Fibroblast of lung (primary cell): Measurements from ENCODE around the gene DNPH1. TPM values are rescaled to one million over a fixed set of nuclear protein-coding genes. Genes with fewer than 3 reads are reported as not detected.
A peak's percentile ranks its signal among the peaks of the same experiment; 100 is the strongest.

Experiments
- DNase-seq, 2 donors: peaks; one replicate each; pipeline versions ENCODE4 v3.0.0 to v3.0.0-alpha.2; 2010; ENCODE audit warnings: low read depth in 2 of 2
- H2AFZ ChIP-seq: 2 replicates; pipeline ENCODE4 v1.5.1; 2012; ENCODE audit warnings: low read length, control low read depth, inconsistent platforms
- H3K27ac ChIP-seq: 2 replicates; pipeline ENCODE4 v1.5.1; 2011; ENCODE audit warnings: low read length, control low read depth; ENCODE audit not compliant: insufficient read depth
- H3K27me3 ChIP-seq: 2 replicates; pipeline ENCODE4 v1.5.1; 2011; ENCODE audit warnings: mild to moderate bottlenecking, low read length; ENCODE audit not compliant: control insufficient read depth, insufficient read depth
- H3K36me3 ChIP-seq: 2 replicates; pipeline ENCODE4 v1.5.1; 2011; ENCODE audit warnings: low read length; ENCODE audit not compliant: control insufficient read depth, insufficient read depth
- H3K4me1 ChIP-seq: 2 replicates; pipeline ENCODE4 v1.5.1; 2011; ENCODE audit warnings: low read length; ENCODE audit not compliant: control insufficient read depth, insufficient read depth; ENCODE audit errors: extremely low read depth
- H3K4me2 ChIP-seq: 2 replicates; pipeline ENCODE4 v1.5.1; 2011; ENCODE audit warnings: low read length, control low read depth; ENCODE audit not compliant: insufficient read depth; ENCODE audit errors: extremely low read depth
- H3K4me3 ChIP-seq, 4 experiments: fragments of 200-600 bp in 1 of 4; sonication (generic) in 1 of 4; replicated peaks in 1 of 4; 2 replicates each; pipeline ENCODE4 v1.5.1; 2011 to 2016; ENCODE audit warnings: low read length in 4 of 4, low read depth in 3 of 4, mild to moderate bottlenecking in 3 of 4, control low read depth in 2 of 4, inconsistent platforms in 1 of 4, mixed read lengths in 1 of 4; ENCODE audit not compliant: insufficient read depth in 1 of 4; ENCODE audit errors: control extremely low read depth in 1 of 4
- H3K79me2 ChIP-seq: 2 replicates; pipeline ENCODE4 v1.5.1; 2012; ENCODE audit warnings: mild to moderate bottlenecking, low read length, inconsistent platforms; ENCODE audit not compliant: control insufficient read depth, insufficient read depth
- H3K9ac ChIP-seq: 2 replicates; pipeline ENCODE4 v1.5.1; 2011; ENCODE audit warnings: mild to moderate bottlenecking, low read length, control low read depth; ENCODE audit not compliant: insufficient read depth
- H3K9me3 ChIP-seq: 2 replicates; pipeline ENCODE4 v1.5.1; 2012; ENCODE audit warnings: low read depth, low read length; ENCODE audit not compliant: control insufficient read depth, insufficient read depth
- H4K20me1 ChIP-seq: 2 replicates; pipeline ENCODE4 v1.5.1; 2011; ENCODE audit warnings: low read length; ENCODE audit not compliant: control insufficient read depth, insufficient read depth; ENCODE audit errors: extremely low read depth
- EZH2 ChIP-seq: IDR thresholded peaks from 2 replicates; pipeline ENCODE4 v1.5.1; 2012; ENCODE audit warnings: low read length, control low read depth, mild to moderate bottlenecking; ENCODE audit errors: missing control alignments
- polyA plus RNA-seq, 2 donors: library from polyadenylated mRNA; depleted of rRNA in 1 of 2; stranded (reverse) in 1 of 2; unstranded in 1 of 2; fragments of >200 nt; gene quantifications; 2 replicates each; pipeline ENCODE4 v1.2.1, GENCODE V29; 2011 to 2012; ENCODE audit warnings: missing spikeins in 1 of 2
- total RNA-seq: library from RNA; depleted of rRNA; stranded (reverse); fragments of >200 nt; gene quantifications from 2 replicates; pipeline ENCODE4 v1.2.1, GENCODE V29; 2014
- TF ChIP-seq, protein P1 (sequence below), 2 donors: IDR thresholded peaks in 1 of 2; conservative IDR thresholded peaks in 1 of 2; 1 replicate in 1 of 2; 2 replicates in 1 of 2; pipeline ENCODE4 v1.5.1; 2011 to 2012; ENCODE audit warnings: low read length in 2 of 2, control low read depth in 1 of 2, inconsistent platforms in 1 of 2, low read depth in 1 of 2, mild to moderate bottlenecking in 1 of 2

The DNPH1 gene
- total and polyA plus RNA-seq, 2 donors (not counting 1 experiment from before 2014, with no cell fraction given) = 31.2 to 52.5 TPM

DNA sequence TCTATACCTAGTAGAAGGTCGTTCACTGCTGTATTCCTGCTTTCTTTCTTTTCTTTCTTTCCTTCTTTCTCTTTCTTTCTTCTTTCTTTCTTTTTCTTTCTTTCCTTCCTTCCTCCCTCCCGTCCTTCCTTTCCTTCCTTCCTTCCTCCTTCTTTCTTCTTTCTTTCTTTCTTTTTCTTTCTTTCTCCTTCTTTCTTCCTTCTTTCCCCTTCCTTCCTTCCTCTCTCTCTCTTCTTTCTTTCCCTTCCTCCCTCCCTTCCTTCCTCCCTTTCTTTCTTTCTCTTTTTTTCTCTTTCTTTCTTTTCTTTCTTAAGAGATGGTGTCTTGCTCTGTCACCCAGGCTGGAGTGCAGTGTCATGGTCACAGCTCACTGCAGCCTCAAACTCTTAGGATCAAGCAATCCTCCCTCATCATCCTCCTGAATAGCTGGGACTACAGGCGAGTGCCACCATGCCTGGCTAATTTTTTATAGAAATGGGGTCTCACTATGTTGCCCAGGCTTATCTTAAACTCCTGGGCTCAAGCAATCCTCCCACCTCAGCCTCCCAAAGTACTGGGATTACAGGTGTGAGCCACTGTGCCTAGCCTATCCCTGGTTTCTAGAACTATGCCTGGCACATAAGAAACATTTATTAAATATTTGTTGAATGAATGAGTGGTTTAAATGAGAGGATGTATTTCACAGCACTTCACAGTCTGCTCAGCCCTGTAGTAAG lies 2.6 kb upstream of the DNPH1 start:
- DNase-seq = no peak
- Histone ChIP-seq H3K9me3 (no peaks in the 10 kb centered on the region), H3K4me3 (no peak overlapping the region), H3K27me3 (peaks cover 7% of the 10 kb centered on the region), H3K79me2 (no peaks in the 10 kb centered on the region), H3K9ac (no peak overlapping the region), H3K27ac (no peak overlapping the region), H3K4me2 (no peak overlapping the region), H3K36me3 (no peaks in the 10 kb centered on the region), H3K4me1 (peaks cover 2% of the 10 kb centered on the region), H4K20me1 (no peaks in the 10 kb centered on the region), H2AFZ (no peak overlapping the region)
- TF ChIP-seq, protein P1, sequence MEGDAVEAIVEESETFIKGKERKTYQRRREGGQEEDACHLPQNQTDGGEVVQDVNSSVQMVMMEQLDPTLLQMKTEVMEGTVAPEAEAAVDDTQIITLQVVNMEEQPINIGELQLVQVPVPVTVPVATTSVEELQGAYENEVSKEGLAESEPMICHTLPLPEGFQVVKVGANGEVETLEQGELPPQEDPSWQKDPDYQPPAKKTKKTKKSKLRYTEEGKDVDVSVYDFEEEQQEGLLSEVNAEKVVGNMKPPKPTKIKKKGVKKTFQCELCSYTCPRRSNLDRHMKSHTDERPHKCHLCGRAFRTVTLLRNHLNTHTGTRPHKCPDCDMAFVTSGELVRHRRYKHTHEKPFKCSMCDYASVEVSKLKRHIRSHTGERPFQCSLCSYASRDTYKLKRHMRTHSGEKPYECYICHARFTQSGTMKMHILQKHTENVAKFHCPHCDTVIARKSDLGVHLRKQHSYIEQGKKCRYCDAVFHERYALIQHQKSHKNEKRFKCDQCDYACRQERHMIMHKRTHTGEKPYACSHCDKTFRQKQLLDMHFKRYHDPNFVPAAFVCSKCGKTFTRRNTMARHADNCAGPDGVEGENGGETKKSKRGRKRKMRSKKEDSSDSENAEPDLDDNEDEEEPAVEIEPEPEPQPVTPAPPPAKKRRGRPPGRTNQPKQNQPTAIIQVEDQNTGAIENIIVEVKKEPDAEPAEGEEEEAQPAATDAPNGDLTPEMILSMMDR (conservative IDR thresholded peaks at IDR 0.05 in 1 of 2, IDR thresholded peaks at IDR 0.05 in 1 of 2; ENCODE audit: low read depth in 1 of 2, low read length in 2 of 2) = no peak
- TF ChIP-seq EZH2 = no peak

- H3K79me2 ChIP-seq = no peaks in the 10 kb centered on the region
- H2AFZ ChIP-seq = no peak overlapping the region
- H3K9ac ChIP-seq = no peak overlapping the region
- no peak for TF ChIP-seq EZH2
- TF ChIP-seq, protein P1 (conservative IDR thresholded peaks at IDR 0.05 in 1 of 2, IDR thresholded peaks at IDR 0.05 in 1 of 2; ENCODE audit: low read depth in 1 of 2, low read length in 2 of 2) = no peak
- no peak overlapping the region for H3K4me3 ChIP-seq
- no peaks in the 10 kb centered on the region for H3K9me3 ChIP-seq
- peaks cover 7% of the 10 kb centered on the region for H3K27me3 ChIP-seq
- peaks cover 2% of the 10 kb centered on the region for H3K4me1 ChIP-seq
- H3K36me3 ChIP-seq = peaks cover 2% of the 10 kb centered on the region
- no peak for DNase-seq
- H4K20me1 ChIP-seq = no peaks in the 10 kb centered on the region
- no peak overlapping the region for H3K27ac ChIP-seq
- H3K4me2 ChIP-seq = no peak overlapping the region
Observed at GRCh38 chr6:43231053-43231452, 1.8 kb upstream of the DNPH1 start.

GRCh38 chr6:43229803-43230620 lies 731 bp upstream of the DNPH1 start:
- Histone ChIP-seq H3K27me3 (peaks cover 7% of the 10 kb centered on the region), H4K20me1 (no peaks in the 10 kb centered on the region), H3K4me2 (peak overlapping the region; percentile 54), H3K4me3 (peak overlapping the region in 2 of 4 experiments; percentile 60 to 63), H3K36me3 (peaks cover 2% of the 10 kb centered on the region), H3K9me3 (no peaks in the 10 kb centered on the region), H2AFZ (peak overlapping the region; percentile 89), H3K9ac (no peak overlapping the region), H3K27ac (no peak overlapping the region), H3K79me2 (no peaks in the 10 kb centered on the region), H3K4me1 (peaks cover 2% of the 10 kb centered on the region)
- DNase-seq = no peak
- no peak for TF ChIP-seq EZH2
- TF ChIP-seq, protein P1 (conservative IDR thresholded peaks at IDR 0.05 in 1 of 2, IDR thresholded peaks at IDR 0.05 in 1 of 2; ENCODE audit: low read depth in 1 of 2, low read length in 2 of 2) = no peak
